HEK293T (cell line): ENCODE results near the gene PDSS2.

ENCODE experiments used
- CTCF ChIA-PET: fragments of 350-600 bp; formaldehyde crosslinking; extraction: SDS; loops from one replicate; lab custom pipeline; 2021; ENCODE audit warnings: antibody characterized with exemption, inconsistent platforms; lab: Yijun Ruan, JAX
- POLR2A ChIA-PET: fragments of 350-600 bp; formaldehyde crosslinking; extraction: SDS; loops from one replicate; lab custom pipeline; 2020; ENCODE audit warnings: antibody characterized with exemption, inconsistent platforms; lab: Yijun Ruan, JAX
- DNase-seq: peaks from one replicate; pipeline ENCODE4 v3.0.0; 2012; ENCODE audit warnings: mixed read lengths; ENCODE audit errors: extremely low spot score
- ARNT ChIP-seq: fragments of 450-650 bp; IDR thresholded peaks from 2 replicates; pipeline ENCODE4 v1.6.1; 2017; ENCODE audit warnings: mild to moderate bottlenecking
- BHLHE40 ChIP-seq: fragments of 450-650 bp; IDR thresholded peaks from 2 replicates; pipeline ENCODE4 v1.6.1; 2016; ENCODE audit warnings: mild to moderate bottlenecking, moderate library complexity, borderline replicate concordance
- CTBP1 ChIP-seq: fragments of 450-650 bp; IDR thresholded peaks from 2 replicates; pipeline ENCODE4 v1.6.1; 2016; ENCODE audit warnings: borderline replicate concordance
- ELF4 ChIP-seq: fragments of 450-650 bp; IDR thresholded peaks from 2 replicates; pipeline ENCODE4 v1.6.1; 2017; ENCODE audit warnings: antibody characterized with exemption
- FOXA1 ChIP-seq: fragments of 450-650 bp; IDR thresholded peaks from 2 replicates; pipeline ENCODE4 v1.6.1; 2016; ENCODE audit warnings: mild to moderate bottlenecking
- FOXK2 ChIP-seq: fragments of 450-650 bp; IDR thresholded peaks from 2 replicates; pipeline ENCODE4 v1.6.1; 2016; ENCODE audit warnings: mild to moderate bottlenecking
- FOXM1 ChIP-seq: fragments of 450-650 bp; IDR thresholded peaks from 2 replicates; pipeline ENCODE4 v1.6.1; 2017; ENCODE audit warnings: mild to moderate bottlenecking, borderline replicate concordance
- HDGF ChIP-seq: fragments of 450-650 bp; IDR thresholded peaks from 2 replicates; pipeline ENCODE4 v1.6.1; 2017; ENCODE audit warnings: antibody characterized with exemption, borderline replicate concordance
- L3MBTL2 ChIP-seq: fragments of 450-650 bp; conservative IDR thresholded peaks from 2 replicates; pipeline ENCODE4 v1.6.1; 2016; ENCODE audit warnings: mild to moderate bottlenecking
- LEF1 ChIP-seq: fragments of 450-650 bp; IDR thresholded peaks from 2 replicates; pipeline ENCODE4 v1.6.1; 2017; ENCODE audit warnings: mild to moderate bottlenecking, borderline replicate concordance
- NFRKB ChIP-seq: fragments of 450-650 bp; IDR thresholded peaks from 2 replicates; pipeline ENCODE4 v1.6.1; 2016; ENCODE audit warnings: mild to moderate bottlenecking, moderate library complexity
- PKNOX1 ChIP-seq: fragments of 450-650 bp; IDR thresholded peaks from 2 replicates; pipeline ENCODE4 v1.6.1; 2016
- SP1 ChIP-seq: fragments of 450-650 bp; IDR thresholded peaks from 2 replicates; pipeline ENCODE4 v1.6.1; 2017
- SUZ12 ChIP-seq: fragments of 450-650 bp; IDR thresholded peaks from 2 replicates; pipeline ENCODE4 v1.6.1; 2016; ENCODE audit warnings: mild to moderate bottlenecking
- TARDBP ChIP-seq: fragments of 450-650 bp; IDR thresholded peaks from 2 replicates; pipeline ENCODE4 v1.6.1; 2016
- ZNF384 ChIP-seq: fragments of 450-650 bp; IDR thresholded peaks from 2 replicates; pipeline ENCODE4 v1.6.1; 2016

The PDSS2 gene

GRCh38 chr6:107409942-107410341, 49.4 kb downstream of the PDSS2 start:
- CTCF ChIA-PET: no interaction called here

GRCh38 chr6:107408714-107409113, 50.6 kb downstream of the PDSS2 start:
- DNase-seq: no peak

More at GRCh38 chr6:107409942-107410341, 49.4 kb downstream of the PDSS2 start:
- no peak for TF ChIP-seq NFRKB
- TF ChIP-seq L3MBTL2: no peak
- no peak for TF ChIP-seq TARDBP
- no peak for TF ChIP-seq FOXK2
- TF ChIP-seq SUZ12: no peak
- no peak for TF ChIP-seq SP1
- no peak for TF ChIP-seq ZNF384
- TF ChIP-seq ARNT: no peak
- no peak for TF ChIP-seq LEF1
- TF ChIP-seq CTBP1: no peak
- no peak for TF ChIP-seq HDGF
- no peak for TF ChIP-seq FOXA1
- no peak for TF ChIP-seq FOXM1
- no peak for TF ChIP-seq BHLHE40
- DNase-seq: no peak
- POLR2A ChIA-PET: no interaction called here

GRCh38 chr6:107405002-107405401, 54.4 kb downstream of the PDSS2 start:
- CTCF ChIA-PET: no interaction called here
- TF ChIP-seq FOXM1 (no peak), ELF4 (no peak), LEF1 (no peak)
- POLR2A ChIA-PET: no interaction called here
- no peak for DNase-seq

More at GRCh38 chr6:107408714-107409113, 50.6 kb downstream of the PDSS2 start:
- ChIA-PET CTCF (interaction anchor here (0.7 kb wide), 1 partner anchor 10 kb away, joined by 3 read pairs; no protein-coding TSS in a partner anchor), POLR2A (no interaction called here)
- no peak for TF ChIP-seq ARNT

GRCh38 chr6:107402533-107402932, 56.8 kb downstream of the PDSS2 start:
- CTCF ChIA-PET: no interaction called here
- POLR2A ChIA-PET: no interaction called here
- no peak for DNase-seq
- TF ChIP-seq NFRKB (no peak), FOXM1 (no peak), FOXK2 (no peak), CTBP1 (no peak), BHLHE40 (no peak)

- POLR2A ChIA-PET: no interaction called here
- no peak for TF ChIP-seq FOXM1
- TF ChIP-seq FOXA1: no peak
- no peak for TF ChIP-seq LEF1
- no peak for TF ChIP-seq PKNOX1
- TF ChIP-seq BHLHE40: no peak
- no peak for TF ChIP-seq ARNT
- no peak for TF ChIP-seq ELF4
- TF ChIP-seq SUZ12: no peak
- no peak for TF ChIP-seq HDGF
- no peak for TF ChIP-seq L3MBTL2
- TF ChIP-seq FOXK2: no peak
- TF ChIP-seq SP1: no peak
- TF ChIP-seq NFRKB: no peak
- TF ChIP-seq CTBP1: no peak
- TF ChIP-seq ZNF384: no peak
- TF ChIP-seq TARDBP: no peak
- CTCF ChIA-PET: no interaction called here
- no peak for DNase-seq
Observed at GRCh38 chr6:107401573-107401972, 57.8 kb downstream of the PDSS2 start.

- CTCF ChIA-PET: no interaction called here
- no peak for DNase-seq
- TF ChIP-seq HDGF (no peak), ELF4 (no peak), FOXM1 (no peak), ZNF384 (no peak), SUZ12 (no peak), LEF1 (no peak), SP1 (no peak), PKNOX1 (no peak), TARDBP (no peak)
- POLR2A ChIA-PET: no interaction called here
Observed at GRCh38 chr6:107400616-107401147, 58.7 kb downstream of the PDSS2 start.

- POLR2A ChIA-PET: no interaction called here
- no peak for TF ChIP-seq SP1
- no peak for TF ChIP-seq ZNF384
- TF ChIP-seq LEF1: no peak
- no peak for TF ChIP-seq ELF4
- no peak for TF ChIP-seq L3MBTL2
- no peak for TF ChIP-seq CTBP1
- TF ChIP-seq NFRKB: no peak
- TF ChIP-seq BHLHE40: no peak
- no peak for TF ChIP-seq FOXA1
- TF ChIP-seq TARDBP: no peak
- TF ChIP-seq SUZ12: no peak
- no peak for TF ChIP-seq HDGF
- TF ChIP-seq FOXK2: no peak
- no peak for TF ChIP-seq ARNT
- no peak for TF ChIP-seq FOXM1
- no peak for TF ChIP-seq PKNOX1
- CTCF ChIA-PET: no interaction called here
- DNase-seq: no peak
Observed at GRCh38 chr6:107399935-107400334, 59.4 kb downstream of the PDSS2 start.
